Measurements from ENCODE around the gene ALK.

ALK gene

DNA sequence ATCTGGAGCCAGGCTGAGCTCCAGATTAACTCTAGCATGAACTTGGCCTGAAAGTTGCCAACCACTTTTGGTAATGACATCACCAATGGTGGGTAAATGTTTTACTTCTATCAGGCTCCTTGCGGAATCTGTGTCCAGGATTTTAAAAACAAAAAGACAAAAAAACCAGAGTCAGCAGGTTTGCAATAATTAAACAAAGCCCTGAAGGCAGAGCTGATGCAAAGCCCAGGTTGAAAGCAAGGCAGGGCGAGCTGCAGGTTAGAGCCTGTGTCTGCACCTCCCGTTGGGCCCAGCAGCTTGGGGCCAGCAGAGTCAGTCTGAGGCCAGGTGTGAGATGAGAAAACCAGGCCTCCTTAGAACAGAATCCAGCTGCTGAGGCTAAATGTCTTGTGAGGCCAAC, 29.1 kb upstream of the ALK start:
- DNase-seq (ENCODE audit: low read depth), result no peak
- TF ChIP-seq, protein P1, sequence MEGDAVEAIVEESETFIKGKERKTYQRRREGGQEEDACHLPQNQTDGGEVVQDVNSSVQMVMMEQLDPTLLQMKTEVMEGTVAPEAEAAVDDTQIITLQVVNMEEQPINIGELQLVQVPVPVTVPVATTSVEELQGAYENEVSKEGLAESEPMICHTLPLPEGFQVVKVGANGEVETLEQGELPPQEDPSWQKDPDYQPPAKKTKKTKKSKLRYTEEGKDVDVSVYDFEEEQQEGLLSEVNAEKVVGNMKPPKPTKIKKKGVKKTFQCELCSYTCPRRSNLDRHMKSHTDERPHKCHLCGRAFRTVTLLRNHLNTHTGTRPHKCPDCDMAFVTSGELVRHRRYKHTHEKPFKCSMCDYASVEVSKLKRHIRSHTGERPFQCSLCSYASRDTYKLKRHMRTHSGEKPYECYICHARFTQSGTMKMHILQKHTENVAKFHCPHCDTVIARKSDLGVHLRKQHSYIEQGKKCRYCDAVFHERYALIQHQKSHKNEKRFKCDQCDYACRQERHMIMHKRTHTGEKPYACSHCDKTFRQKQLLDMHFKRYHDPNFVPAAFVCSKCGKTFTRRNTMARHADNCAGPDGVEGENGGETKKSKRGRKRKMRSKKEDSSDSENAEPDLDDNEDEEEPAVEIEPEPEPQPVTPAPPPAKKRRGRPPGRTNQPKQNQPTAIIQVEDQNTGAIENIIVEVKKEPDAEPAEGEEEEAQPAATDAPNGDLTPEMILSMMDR (IDR thresholded peaks at IDR 0.05; ENCODE audit: control insufficient read depth, extremely low read depth, insufficient read depth), result no peak
- H3K4me3 ChIP-seq (ENCODE audit: low read depth, low read length), result no peak overlapping the region

GRCh38 chr2:29949042-29949441, 27.7 kb upstream of the ALK start:
- H3K4me3 ChIP-seq (ENCODE audit: low read depth, low read length), result no peak overlapping the region
- TF ChIP-seq, protein P1 (IDR thresholded peaks at IDR 0.05; ENCODE audit: control insufficient read depth, extremely low read depth, insufficient read depth), result no peak
- no peak for DNase-seq (ENCODE audit: low read depth)

GRCh38 chr2:29946505-29946904, 25.1 kb upstream of the ALK start:
- TF ChIP-seq, protein P1 (IDR thresholded peaks at IDR 0.05; ENCODE audit: control insufficient read depth, extremely low read depth, insufficient read depth), result no peak
- no peak for DNase-seq (ENCODE audit: low read depth)
- H3K4me3 ChIP-seq (ENCODE audit: low read depth, low read length), result no peak overlapping the region

DNA sequence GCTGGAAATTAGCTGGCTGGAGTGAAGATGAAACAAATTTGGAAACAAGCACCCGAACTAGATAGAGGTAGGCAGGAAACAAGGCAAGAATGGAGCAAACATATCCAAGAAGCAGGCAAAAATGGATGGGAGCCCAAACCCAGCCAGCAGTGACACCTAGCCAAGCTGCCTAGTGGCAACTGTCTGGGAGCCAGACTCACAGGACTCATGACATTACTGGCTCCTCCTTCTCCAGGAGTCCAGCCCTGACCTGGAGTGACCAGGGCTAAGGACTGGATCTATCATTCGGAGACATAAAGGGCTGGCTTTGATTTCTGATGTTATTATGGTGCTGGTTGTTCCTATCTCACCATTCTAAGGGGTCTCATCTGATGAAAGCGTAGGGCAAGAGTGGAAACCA, 21.3 kb upstream of the ALK start:
- H3K4me3 ChIP-seq (ENCODE audit: low read depth, low read length), result no peak overlapping the region
- no peak for DNase-seq (ENCODE audit: low read depth)
- TF ChIP-seq, protein P1 (IDR thresholded peaks at IDR 0.05; ENCODE audit: control insufficient read depth, extremely low read depth, insufficient read depth), result no peak

- TF ChIP-seq, protein P1 (IDR thresholded peaks at IDR 0.05; ENCODE audit: control insufficient read depth, extremely low read depth, insufficient read depth), result no peak
- no peak overlapping the region for H3K4me3 ChIP-seq (ENCODE audit: low read depth, low read length)
- DNase-seq (ENCODE audit: low read depth), result no peak
Observed at GRCh38 chr2:29940706-29941105, 19.3 kb upstream of the ALK start.

GRCh38 chr2:29936020-29936419, 14.6 kb upstream of the ALK start:
- TF ChIP-seq, protein P1 (IDR thresholded peaks at IDR 0.05; ENCODE audit: control insufficient read depth, extremely low read depth, insufficient read depth), result no peak
- no peak overlapping the region for H3K4me3 ChIP-seq (ENCODE audit: low read depth, low read length)
- DNase-seq (ENCODE audit: low read depth), result no peak

- TF ChIP-seq, protein P1 (IDR thresholded peaks at IDR 0.05; ENCODE audit: control insufficient read depth, extremely low read depth, insufficient read depth), result no peak
- DNase-seq (ENCODE audit: low read depth), result no peak
- no peak overlapping the region for H3K4me3 ChIP-seq (ENCODE audit: low read depth, low read length)
Observed at GRCh38 chr2:29931818-29932217, 10.4 kb upstream of the ALK start.
